ENCODE measurements around the gene NDUFA11. TPM values are rescaled to one million over a fixed set of nuclear protein-coding genes. Genes with fewer than 3 reads are reported as not detected.

NDUFA11 gene
- polyA plus RNA-seq, 1 of the 3 experiments (the other 2 are of a cell fraction): 534 TPM

DNA sequence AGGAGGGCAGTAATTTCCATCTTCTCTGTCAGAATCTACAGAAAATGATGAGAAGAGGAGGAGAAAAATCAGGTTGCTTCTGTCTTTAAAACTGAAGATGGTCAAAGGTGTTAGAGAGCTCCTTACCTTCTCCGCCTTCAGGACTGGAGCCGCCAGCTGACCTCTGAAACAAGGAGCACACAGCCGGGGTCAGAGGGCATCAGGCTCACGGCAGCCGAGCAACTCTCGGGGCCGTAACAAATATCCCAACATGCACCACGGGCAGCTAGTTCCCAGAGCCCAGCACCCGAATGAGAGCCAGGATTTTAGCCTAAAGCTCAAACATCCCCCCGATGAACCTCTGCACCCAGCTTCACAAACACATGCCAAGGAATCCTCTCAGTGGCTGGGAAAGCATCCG, 38.1 kb upstream of the NDUFA11 start:
- Histone ChIP-seq H3K4me3 (ENCODE audit: low read depth in 2 of 2, low read length in 1 of 2) (no peak overlapping the region), H3F3A (replicated peaks; ENCODE audit: insufficient read depth) (no peaks in the 10 kb centered on the region), H3K4me1 (ENCODE audit: control insufficient read depth in 1 of 2, insufficient read depth in 2 of 2, low read depth in 1 of 2, low read length in 1 of 2) (peaks cover 0 to 29% of the 10 kb centered on the region in 2 experiments; a peak in 2 of 4 replicates), H3K36me3 (replicated peaks in 1 of 2; ENCODE audit: control insufficient read depth in 1 of 2, insufficient read depth in 2 of 2, low read length in 1 of 2) (peaks cover 18 to 35% of the 10 kb centered on the region in 2 experiments), H4K20me1 (ENCODE audit: insufficient read depth) (peaks cover 48% of the 10 kb centered on the region), H3K27ac (ENCODE audit: low read depth in 2 of 2, low read length in 1 of 2) (no peak overlapping the region), H3K9ac (no peak overlapping the region), H3K9me2 (no peaks in the 10 kb centered on the region), H3K27me3 (ENCODE audit: insufficient read depth) (no peaks in the 10 kb centered on the region), H3K4me2 (no peak overlapping the region), H2AFZ (ENCODE audit: low read depth) (no peak overlapping the region), H3K79me2 (ENCODE audit: insufficient read depth) (peaks cover 55% of the 10 kb centered on the region), H3K9me3 (no peaks in the 10 kb centered on the region)
- ChIA-PET POLR2A (interaction anchor here (0.8 kb wide), 1 partner anchor 10 kb away, joined by 3 read pairs; no protein-coding TSS in a partner anchor), CTCF (interaction anchor here (0.8 to 4.5 kb wide), 5 partner anchors 10 to 138 kb away, joined by 3 to 23 read pairs (median 10); no protein-coding TSS in a partner anchor)
- no peak for DNase-seq
- 90% methylated on average over 3 of the region's 11 CpGs for WGBS (ENCODE audit: low lambda C conversion rate)
- TF ChIP-seq EZH2phosphoT487 (IDR thresholded peaks at IDR 0.05; ENCODE audit: borderline replicate concordance, low read depth): no peak
- no peak for TF ChIP-seq RCOR1 (IDR thresholded peaks at IDR 0.05; ENCODE audit: low read length)
- no peak for TF ChIP-seq EP300 (IDR thresholded peaks at IDR 0.05; ENCODE audit: borderline replicate concordance in 1 of 2, low read depth in 1 of 2, low read length in 1 of 2)
- TF ChIP-seq TEAD4 (IDR thresholded peaks at IDR 0.05; ENCODE audit: borderline replicate concordance, insufficient read depth): no peak
- TF ChIP-seq JUND (IDR thresholded peaks at IDR 0.05): no peak
- no peak for TF ChIP-seq CHD2 (IDR thresholded peaks at IDR 0.05; ENCODE audit: low read length, partially characterized antibody)
- no peak for TF ChIP-seq ELF1 (IDR thresholded peaks at IDR 0.05)
- TF ChIP-seq YY1 (IDR thresholded peaks at IDR 0.05; ENCODE audit: low read depth): no peak
- TF ChIP-seq, protein P1, sequence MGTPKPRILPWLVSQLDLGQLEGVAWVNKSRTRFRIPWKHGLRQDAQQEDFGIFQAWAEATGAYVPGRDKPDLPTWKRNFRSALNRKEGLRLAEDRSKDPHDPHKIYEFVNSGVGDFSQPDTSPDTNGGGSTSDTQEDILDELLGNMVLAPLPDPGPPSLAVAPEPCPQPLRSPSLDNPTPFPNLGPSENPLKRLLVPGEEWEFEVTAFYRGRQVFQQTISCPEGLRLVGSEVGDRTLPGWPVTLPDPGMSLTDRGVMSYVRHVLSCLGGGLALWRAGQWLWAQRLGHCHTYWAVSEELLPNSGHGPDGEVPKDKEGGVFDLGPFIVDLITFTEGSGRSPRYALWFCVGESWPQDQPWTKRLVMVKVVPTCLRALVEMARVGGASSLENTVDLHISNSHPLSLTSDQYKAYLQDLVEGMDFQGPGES (IDR thresholded peaks at IDR 0.05; ENCODE audit: low read depth, low read length): no peak
- TF ChIP-seq, protein P2, sequence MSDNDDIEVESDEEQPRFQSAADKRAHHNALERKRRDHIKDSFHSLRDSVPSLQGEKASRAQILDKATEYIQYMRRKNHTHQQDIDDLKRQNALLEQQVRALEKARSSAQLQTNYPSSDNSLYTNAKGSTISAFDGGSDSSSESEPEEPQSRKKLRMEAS (IDR thresholded peaks at IDR 0.05; ENCODE audit: low read depth): no peak
- TF ChIP-seq TAF1 (IDR thresholded peaks at IDR 0.05; ENCODE audit: borderline replicate concordance, low read depth, low read length): no peak
- no peak for TF ChIP-seq MXI1 (IDR thresholded peaks at IDR 0.05; ENCODE audit: low read depth, low read length)
- TF ChIP-seq, protein P3, sequence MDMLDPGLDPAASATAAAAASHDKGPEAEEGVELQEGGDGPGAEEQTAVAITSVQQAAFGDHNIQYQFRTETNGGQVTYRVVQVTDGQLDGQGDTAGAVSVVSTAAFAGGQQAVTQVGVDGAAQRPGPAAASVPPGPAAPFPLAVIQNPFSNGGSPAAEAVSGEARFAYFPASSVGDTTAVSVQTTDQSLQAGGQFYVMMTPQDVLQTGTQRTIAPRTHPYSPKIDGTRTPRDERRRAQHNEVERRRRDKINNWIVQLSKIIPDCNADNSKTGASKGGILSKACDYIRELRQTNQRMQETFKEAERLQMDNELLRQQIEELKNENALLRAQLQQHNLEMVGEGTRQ (IDR thresholded peaks at IDR 0.05; ENCODE audit: borderline replicate concordance, low read depth, low read length): no peak
- TF ChIP-seq NRF1 (IDR thresholded peaks at IDR 0.05; ENCODE audit: low read depth, low read length): no peak
- TF ChIP-seq RFX5 (IDR thresholded peaks at IDR 0.05; ENCODE audit: low read length): no peak
- TF ChIP-seq, protein P4, sequence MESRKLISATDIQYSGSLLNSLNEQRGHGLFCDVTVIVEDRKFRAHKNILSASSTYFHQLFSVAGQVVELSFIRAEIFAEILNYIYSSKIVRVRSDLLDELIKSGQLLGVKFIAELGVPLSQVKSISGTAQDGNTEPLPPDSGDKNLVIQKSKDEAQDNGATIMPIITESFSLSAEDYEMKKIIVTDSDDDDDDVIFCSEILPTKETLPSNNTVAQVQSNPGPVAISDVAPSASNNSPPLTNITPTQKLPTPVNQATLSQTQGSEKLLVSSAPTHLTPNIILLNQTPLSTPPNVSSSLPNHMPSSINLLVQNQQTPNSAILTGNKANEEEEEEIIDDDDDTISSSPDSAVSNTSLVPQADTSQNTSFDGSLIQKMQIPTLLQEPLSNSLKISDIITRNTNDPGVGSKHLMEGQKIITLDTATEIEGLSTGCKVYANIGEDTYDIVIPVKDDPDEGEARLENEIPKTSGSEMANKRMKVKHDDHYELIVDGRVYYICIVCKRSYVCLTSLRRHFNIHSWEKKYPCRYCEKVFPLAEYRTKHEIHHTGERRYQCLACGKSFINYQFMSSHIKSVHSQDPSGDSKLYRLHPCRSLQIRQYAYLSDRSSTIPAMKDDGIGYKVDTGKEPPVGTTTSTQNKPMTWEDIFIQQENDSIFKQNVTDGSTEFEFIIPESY (IDR thresholded peaks at IDR 0.05; ENCODE audit: borderline replicate concordance, low read depth): no peak
- TF ChIP-seq FOXJ3 (CRISPR knock-in tag; IDR thresholded peaks at IDR 0.05): no peak
- no peak for TF ChIP-seq NFIC (IDR thresholded peaks at IDR 0.05; ENCODE audit: borderline replicate concordance)
- no peak for TF ChIP-seq SIN3A (IDR thresholded peaks at IDR 0.05; ENCODE audit: borderline replicate concordance, low read depth, low read length)
